ENCODE measurements around the gene PDE7B. TPM values are rescaled to one million over a fixed set of nuclear protein-coding genes. Genes with fewer than 3 reads are reported as not detected.

The PDE7B gene
- total RNA-seq, 1 donor from 2014 or later = 5.7 TPM

DNA sequence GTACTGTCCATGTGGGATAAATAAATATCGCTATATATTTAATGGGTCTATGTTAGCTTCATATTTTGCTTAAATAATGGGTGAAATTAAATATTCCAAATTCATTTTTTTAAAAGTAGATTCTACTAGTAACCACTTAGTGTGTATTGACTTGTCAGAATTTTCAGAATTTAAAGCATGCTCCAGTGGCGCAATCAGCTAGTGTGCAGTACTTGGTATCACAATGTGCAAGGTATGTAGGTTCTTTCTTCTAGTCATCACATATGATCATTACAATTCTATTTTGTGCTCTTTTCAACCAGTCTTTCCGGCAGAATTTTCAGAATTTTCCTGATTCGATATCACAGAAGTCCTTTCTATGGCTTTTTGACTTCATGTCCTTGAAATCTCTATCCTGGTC is 32.6 kb downstream of the PDE7B start:
- DNase-seq (ENCODE audit: low spot score) = no peak

DNA sequence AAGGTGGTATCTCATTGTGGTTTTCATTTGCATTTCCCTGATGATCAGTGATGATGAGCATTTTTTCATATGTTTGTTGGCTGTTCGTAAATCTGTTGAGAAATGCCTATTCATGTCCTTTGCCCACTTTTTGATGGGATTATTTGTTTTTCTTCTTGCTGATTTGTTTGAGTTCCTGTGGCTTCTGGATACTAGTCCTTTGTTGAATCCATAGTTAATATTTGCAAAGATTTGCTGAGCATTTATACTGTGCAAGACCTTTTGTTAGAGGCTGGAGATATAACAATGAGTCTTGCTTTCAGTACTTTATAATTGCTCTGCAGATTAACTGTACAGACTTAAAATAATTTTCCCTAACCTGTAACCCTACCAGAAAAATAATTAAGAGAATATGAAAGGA is 35.6 kb downstream of the PDE7B start:
- DNase-seq (ENCODE audit: low spot score) = no peak

DNA sequence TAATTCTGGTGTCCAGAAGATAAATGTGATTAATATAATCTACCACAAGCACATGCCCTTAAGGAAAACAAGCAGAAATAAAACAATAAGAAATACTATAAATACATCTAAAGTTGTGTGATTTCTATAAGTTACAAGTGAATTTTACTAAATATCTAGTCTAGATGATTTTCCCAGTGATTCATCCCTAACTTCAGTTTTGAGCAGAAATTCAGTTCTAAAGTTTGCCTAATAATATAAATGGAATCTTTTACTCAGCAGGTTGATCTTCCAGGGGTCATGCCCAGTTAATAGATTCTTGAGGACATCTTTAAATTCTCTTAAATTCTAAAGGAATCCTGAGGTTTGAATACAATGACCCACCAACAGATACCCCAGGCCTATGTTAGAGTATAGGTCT is 37.3 kb downstream of the PDE7B start:
- DNase-seq (ENCODE audit: low spot score) = no peak

DNA sequence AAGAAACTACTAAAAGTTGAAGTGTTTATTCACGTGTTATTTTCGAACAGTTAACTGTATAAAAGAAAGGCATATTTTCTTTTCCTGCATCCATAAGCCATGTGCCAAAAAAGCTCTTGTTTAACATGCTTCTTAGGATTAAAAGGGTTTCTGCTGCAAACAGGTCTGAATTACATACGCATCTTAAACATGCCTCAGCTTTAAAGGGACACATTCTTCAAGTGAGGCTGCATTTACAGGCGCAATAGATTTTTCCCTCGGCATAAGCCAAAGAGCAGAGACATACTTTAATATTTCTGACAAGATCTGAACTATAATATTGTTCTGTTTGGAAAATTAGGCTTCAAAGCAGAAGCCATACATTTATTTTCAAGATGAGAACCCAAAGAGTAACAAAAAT is 39.4 kb downstream of the PDE7B start:
- DNase-seq (ENCODE audit: low spot score) = no peak

- DNase-seq (ENCODE audit: low spot score) = no peak
These were observed 40.2 kb downstream of the PDE7B start for GRCh38 chr6:135891710-135892109.

DNA sequence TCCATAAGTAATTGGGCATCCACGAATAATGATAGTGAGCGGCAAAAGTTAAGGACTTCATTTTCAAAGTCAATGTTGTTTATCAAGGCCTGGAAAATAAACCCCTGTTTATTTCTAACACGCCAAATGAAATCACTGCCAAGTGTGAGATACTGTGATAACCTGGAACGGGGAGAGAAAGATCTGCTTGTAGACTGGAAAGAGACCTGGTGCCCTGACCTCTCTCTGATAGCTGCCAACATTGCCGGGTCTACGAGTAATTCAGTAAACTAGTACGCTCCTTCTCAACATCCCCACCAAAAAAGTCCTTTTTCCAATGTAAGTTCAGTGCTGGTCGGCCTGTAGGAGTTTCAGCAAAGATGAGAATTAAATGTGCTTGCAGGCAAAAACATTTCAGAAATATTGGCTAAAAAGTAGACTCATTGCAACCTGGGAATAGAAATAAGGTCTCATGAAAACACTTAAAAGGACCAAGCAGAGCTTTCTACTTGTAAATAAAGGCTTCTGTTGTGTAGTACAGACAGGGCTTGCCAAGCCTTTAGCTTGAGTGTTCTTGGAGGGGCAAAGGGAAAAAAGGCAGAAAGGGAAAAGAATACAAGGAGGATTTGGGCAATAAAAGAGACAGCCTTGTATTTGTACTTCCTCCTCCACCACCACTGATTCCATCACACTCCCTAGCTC is 43.9 kb downstream of the PDE7B start:
- DNase-seq (ENCODE audit: low spot score) = no peak

DNA sequence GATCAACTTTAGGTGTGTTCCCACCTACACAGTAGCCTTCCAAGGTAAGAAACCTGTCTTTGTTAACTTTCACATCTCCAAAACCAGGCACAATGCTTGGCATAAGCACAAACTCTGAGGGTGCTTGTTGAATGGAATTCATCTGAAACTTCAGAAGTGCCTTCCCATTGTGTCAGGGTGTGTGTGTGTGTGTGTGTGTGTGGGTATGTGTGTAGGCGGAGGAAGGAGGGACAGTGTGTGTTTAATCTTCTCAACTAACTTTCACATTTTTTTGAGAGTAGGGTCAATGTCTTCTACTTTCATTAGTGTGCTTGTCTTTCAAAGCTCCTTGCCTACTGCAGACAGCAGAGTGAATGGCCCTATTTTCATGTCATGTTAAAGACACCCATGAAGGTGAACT is 45.6 kb downstream of the PDE7B start:
- no peak for DNase-seq (ENCODE audit: low spot score)

GRCh38 chr6:135901774-135902524 is 50.4 kb downstream of the PDE7B start:
- DNase-seq (ENCODE audit: low spot score) = peak; percentile 64

GRCh38 chr6:135902756-135903331 is 51.3 kb downstream of the PDE7B start:
- no peak for DNase-seq (ENCODE audit: low spot score)

- DNase-seq (ENCODE audit: low spot score) = no peak
These were observed 53.2 kb downstream of the PDE7B start for GRCh38 chr6:135904666-135905065.

DNA sequence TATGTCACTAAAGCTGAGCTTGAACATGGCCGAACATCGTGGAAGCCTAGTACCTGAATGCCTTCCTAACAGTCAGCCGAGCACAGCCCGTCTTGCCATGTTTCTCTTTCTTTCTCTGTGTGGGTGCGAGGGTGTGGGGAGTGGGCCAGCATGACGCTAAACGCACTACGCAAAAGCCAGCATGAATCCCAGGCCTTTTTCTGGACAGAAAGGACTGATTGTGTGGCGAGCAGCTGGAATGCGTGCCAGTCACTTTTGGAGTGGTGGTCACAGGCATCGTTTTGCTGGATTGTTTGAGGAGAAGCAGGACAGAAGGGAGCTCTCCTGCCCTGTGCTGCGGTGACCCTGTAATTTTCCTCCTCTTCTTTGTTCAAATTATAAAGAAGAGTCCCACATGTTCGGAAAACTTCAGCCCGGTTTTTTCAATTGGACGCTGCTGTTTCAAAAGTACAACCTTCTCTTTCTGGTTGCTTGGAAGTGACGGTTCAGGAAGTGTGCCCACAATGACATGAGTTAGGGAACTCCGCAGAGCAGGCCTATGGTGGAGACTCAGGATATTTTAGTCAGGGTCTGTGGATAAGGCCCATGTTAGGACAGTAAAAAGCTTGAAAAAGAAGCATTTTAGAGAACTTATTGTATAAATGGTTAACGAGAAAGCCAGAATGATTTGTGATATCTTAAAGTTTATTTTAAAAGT is 54.3 kb downstream of the PDE7B start:
- no peak for DNase-seq (ENCODE audit: low spot score)

DNA sequence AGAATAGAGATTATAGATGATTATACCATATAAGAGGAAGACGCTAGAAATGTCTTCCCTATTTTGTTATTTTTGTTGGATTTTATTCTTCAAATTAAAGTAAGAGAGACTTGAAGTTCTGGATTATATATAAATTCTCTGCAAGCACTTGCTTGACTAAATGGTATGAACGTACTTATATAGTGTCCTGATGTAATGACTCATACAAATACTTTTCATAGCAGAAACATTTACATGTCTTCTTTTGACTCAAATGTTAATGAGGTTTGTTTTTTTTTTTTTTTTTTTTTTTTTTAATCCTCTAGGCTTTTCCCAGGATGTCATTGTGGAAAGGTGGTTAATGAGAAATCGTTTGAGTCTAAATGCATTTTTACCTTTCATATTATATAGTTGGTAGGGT is 55.0 kb downstream of the PDE7B start:
- DNase-seq (ENCODE audit: low spot score) = no peak

DNA sequence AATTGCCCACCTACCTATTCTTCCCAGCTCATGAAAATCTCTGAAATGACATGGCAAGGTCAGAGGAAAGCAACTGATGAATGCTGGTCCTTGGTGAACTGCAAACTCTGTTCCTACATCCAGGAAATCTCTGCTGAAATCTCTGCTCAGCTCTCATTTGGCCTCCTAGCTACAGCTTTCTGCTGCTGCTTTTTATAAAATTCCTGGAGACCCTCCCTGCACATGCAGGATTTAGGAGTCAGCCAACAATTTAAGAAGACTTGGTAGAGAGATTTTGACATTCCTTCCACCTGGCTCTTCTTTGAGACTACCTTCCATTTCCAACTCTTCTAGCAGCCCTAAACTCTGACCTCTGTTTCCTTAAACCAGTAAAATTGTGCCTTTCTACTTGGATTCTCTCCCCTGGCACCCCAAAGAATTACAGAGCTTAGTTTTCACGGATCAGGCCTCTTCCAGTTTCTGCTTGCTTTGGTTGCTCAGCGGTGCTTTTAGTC is 55.5 kb downstream of the PDE7B start:
- DNase-seq (ENCODE audit: low spot score) = no peak

- peak; percentile 65 for DNase-seq (ENCODE audit: low spot score)
These were observed 58.4 kb downstream of the PDE7B start for GRCh38 chr6:135909737-135910387.

DNA sequence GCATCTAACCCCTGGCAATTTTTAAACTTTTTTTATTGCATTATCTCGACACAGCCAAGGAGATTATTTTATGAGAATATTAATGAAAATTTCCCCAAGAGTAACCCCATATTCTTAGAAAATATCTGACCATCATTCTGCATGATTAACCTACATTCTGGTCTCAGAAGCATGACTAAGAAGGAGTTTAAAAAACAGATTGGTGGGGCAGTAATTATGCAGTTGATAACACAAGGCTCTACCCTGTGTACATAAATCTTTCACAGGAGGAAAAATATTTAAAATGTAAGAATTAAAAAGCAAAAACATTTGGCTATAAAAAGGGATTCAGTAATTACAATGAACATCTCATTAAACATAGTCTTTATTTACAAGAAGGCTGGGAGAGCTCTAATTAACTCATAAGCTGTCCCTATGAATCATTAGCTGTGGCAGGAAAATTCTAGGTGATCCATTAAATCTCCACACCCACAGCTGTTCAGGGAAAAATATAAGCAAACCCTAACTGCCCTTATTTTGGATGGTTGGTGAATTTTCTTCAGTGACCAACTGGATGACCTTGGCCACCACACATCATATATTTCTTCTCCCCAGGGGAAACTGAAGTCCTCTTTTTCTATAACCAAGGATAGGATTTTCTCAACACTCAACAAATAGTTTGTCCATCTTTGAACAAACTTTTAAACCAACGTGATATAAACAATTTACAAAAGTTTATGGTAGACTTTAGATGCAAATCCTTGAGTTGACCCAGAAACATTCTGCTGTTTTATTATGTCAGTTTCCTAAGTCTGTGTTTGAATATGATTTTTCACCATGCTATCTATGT is 59.5 kb downstream of the PDE7B start:
- DNase-seq (ENCODE audit: low spot score) = no peak

- DNase-seq (ENCODE audit: low spot score) = no peak
These were observed 62.3 kb downstream of the PDE7B start for GRCh38 chr6:135913785-135914184.

DNA sequence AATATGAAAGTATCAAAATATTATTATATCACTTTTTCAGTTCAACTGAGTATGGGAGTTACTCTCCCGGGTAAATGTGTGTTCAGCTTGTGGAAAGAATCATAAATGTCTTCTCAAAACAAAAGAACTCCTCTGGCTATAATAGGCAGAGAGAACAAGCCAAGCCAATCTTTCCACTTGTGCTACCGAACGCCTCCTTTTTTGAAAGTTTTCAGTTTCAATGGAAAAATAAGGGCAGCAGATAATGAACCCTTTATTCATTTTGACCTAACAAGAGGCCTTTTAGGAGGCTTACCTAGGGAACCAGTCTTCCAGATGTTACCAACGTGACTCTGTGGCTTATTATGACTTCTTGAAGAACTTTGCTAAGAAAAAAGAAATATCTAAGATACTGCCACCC is 67.5 kb downstream of the PDE7B start:
- DNase-seq (ENCODE audit: low spot score) = no peak

DNA sequence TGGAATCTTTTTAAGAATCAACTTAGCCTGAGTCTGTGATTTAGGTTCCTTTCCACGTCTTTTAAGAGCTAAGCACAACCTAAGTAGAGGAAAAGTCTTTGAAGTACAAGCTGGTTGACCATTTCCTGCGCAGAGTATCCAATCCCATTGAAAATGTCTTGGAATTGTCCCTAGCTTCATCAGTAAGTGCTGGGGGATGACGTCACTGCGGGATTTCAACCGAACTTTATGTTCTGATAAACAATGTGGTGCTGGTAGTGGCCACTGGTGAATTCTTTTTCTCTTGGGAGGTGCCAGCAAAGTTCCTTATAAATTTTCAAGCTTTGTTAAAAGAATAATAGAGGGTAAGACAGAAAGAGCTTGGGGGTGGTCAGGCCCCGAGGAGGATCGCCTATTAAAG is 69.2 kb downstream of the PDE7B start:
- DNase-seq (ENCODE audit: low spot score) = no peak

- no peak for DNase-seq (ENCODE audit: low spot score)
These were observed 69.7 kb downstream of the PDE7B start for GRCh38 chr6:135921188-135921587.

- DNase-seq (ENCODE audit: low spot score) = no peak
These were observed 70.7 kb downstream of the PDE7B start for GRCh38 chr6:135922174-135922573.

GRCh38 chr6:135922746-135923145 is 71.2 kb downstream of the PDE7B start:
- DNase-seq (ENCODE audit: low spot score) = no peak

Measured in mucosa of gallbladder (tissue), 1 donor.